Measurements from ENCODE around the gene MAP4K4. TPM values are rescaled to one million over a fixed set of nuclear protein-coding genes. Genes with fewer than 3 reads are reported as not detected.

Gene MAP4K4
- total RNA-seq, 1 donor from 2014 or later: 68.4 TPM

GRCh38 chr2:101724125-101724474 is 26.6 kb downstream of the MAP4K4 start:
- H3K9me3 ChIP-seq: no peaks in the 10 kb centered on the region
- H3K27me3 ChIP-seq (ENCODE audit: low read depth): no peaks in the 10 kb centered on the region
- peak overlapping the region; percentile 24 for H3K4me3 ChIP-seq
- intact Hi-C loops (cut with DNase I): no loop called here
- peaks cover 36% of the 10 kb centered on the region for H3K4me1 ChIP-seq
- H3K36me3 ChIP-seq: no peaks in the 10 kb centered on the region
- TF ChIP-seq CTCF (IDR thresholded peaks at IDR 0.05): no peak
- ATAC-seq: peak; percentile 35 to 59
- H3K27ac ChIP-seq: peak overlapping the region; percentile 10
- DNase-seq: no peak

- intact Hi-C loops (cut with DNase I): no loop called here
- Histone ChIP-seq H3K4me1 (peaks cover 44% of the 10 kb centered on the region), H3K9me3 (no peaks in the 10 kb centered on the region), H3K27ac (no peak overlapping the region), H3K27me3 (ENCODE audit: low read depth) (no peaks in the 10 kb centered on the region), H3K36me3 (no peaks in the 10 kb centered on the region), H3K4me3 (no peak overlapping the region)
- no peak for TF ChIP-seq CTCF (IDR thresholded peaks at IDR 0.05)
- no peak for ATAC-seq
- no peak for DNase-seq
Measured at GRCh38 chr2:101725038-101725437, 27.5 kb downstream of the MAP4K4 start.

- H3K27me3 ChIP-seq (ENCODE audit: low read depth): no peaks in the 10 kb centered on the region
- no peak overlapping the region for H3K4me3 ChIP-seq
- DNase-seq (no peak), ATAC-seq (no peak)
- H3K36me3 ChIP-seq: no peaks in the 10 kb centered on the region
- peaks cover 47% of the 10 kb centered on the region for H3K4me1 ChIP-seq
- no peak for TF ChIP-seq CTCF (IDR thresholded peaks at IDR 0.05)
- no peak overlapping the region for H3K27ac ChIP-seq
- no peaks in the 10 kb centered on the region for H3K9me3 ChIP-seq
- intact Hi-C loops (cut with DNase I): no loop called here
Measured at GRCh38 chr2:101725515-101726192, 28.1 kb downstream of the MAP4K4 start.

DNA sequence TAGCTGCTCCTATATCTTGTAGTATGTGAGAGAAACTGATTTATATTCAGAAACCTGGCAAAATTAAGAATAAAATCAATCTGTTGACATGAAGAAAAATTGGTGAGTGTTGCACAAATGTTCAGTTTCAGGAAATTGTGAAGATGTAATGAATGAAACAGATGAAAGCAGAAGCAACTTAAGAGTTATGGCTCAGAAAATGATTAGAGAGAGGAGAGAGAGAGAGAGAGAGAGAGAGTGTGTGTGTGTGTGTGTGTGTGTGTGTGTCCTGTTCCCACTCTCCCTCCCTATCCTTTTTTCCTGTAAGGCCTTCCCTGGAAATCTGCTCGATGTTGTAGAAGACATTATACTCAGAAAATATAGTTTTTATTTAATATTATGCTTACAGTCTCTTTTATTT is 31.4 kb downstream of the MAP4K4 start:
- Histone ChIP-seq H3K4me3 (no peak overlapping the region), H3K27ac (no peak overlapping the region), H3K4me1 (peaks cover 49% of the 10 kb centered on the region), H3K27me3 (ENCODE audit: low read depth) (no peaks in the 10 kb centered on the region), H3K36me3 (no peaks in the 10 kb centered on the region), H3K9me3 (no peaks in the 10 kb centered on the region)
- TF ChIP-seq CTCF (IDR thresholded peaks at IDR 0.05): no peak
- ATAC-seq (no peak), DNase-seq (no peak)
- intact Hi-C loops (cut with DNase I): no loop called here

- no peaks in the 10 kb centered on the region for H3K9me3 ChIP-seq
- no peak for TF ChIP-seq CTCF (IDR thresholded peaks at IDR 0.05)
- no peak overlapping the region for H3K27ac ChIP-seq
- no peaks in the 10 kb centered on the region for H3K36me3 ChIP-seq
- intact Hi-C loops (cut with DNase I): no loop called here
- no peaks in the 10 kb centered on the region for H3K27me3 ChIP-seq (ENCODE audit: low read depth)
- H3K4me3 ChIP-seq: no peak overlapping the region
- no peak for ATAC-seq
- peaks cover 46% of the 10 kb centered on the region for H3K4me1 ChIP-seq
- DNase-seq: no peak
Measured at GRCh38 chr2:101729521-101730190, 32.1 kb downstream of the MAP4K4 start.

Measured in lower lobe of right lung (tissue), 2 donors.